HG03575 (cell line): ENCODE measurements around the gene VGLL2.

ENCODE experiments used
- ATAC-seq: cut with Tn5 transposase; IDR thresholded peaks from one replicate; pipeline ENCODE4 v1.9.1; 2021; ENCODE audit not compliant: unreplicated experiment, insufficient number of reproducible peaks, low FRiP score; ENCODE audit errors: extremely low read depth

VGLL2 gene

DNA sequence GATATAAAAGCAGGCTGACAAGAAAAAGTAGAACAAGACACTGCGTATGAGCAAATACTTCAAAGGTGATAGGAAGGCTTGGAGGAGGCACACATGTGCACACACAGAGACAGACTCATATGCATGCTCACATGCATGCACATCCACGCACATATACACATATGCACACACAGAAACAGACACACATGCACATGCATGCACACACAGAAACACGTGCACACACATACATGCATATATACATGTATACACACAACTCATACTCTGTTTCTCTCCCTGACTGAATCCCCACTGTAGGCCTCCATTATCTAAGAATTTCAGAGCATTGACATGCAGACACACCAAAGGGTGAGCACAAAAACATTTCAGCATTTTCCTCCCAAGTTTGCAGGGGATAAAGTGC lies 43.7 kb downstream of the VGLL2 start:
- no peak for ATAC-seq

GRCh38 chr6:117309611-117310010 lies 44.3 kb downstream of the VGLL2 start:
- no peak for ATAC-seq

DNA sequence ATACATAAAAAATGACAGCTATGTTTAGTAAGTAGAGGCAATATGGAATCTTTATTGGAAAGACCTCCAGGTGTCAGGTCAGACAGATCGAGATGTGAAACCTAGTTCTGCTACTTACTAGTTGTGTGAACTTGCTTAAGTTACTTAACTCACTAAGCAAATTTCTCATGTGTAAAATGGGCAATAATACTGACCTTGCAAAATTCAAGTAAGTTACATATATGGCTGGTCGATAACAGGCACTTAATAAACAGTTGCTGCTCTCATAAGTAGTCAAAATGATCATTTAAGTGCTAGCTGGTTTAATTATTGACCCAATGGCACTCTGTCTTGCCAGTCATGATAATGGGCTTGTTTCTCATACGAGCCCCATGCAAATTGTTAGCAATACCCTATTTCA lies 46.0 kb downstream of the VGLL2 start:
- no peak for ATAC-seq

DNA sequence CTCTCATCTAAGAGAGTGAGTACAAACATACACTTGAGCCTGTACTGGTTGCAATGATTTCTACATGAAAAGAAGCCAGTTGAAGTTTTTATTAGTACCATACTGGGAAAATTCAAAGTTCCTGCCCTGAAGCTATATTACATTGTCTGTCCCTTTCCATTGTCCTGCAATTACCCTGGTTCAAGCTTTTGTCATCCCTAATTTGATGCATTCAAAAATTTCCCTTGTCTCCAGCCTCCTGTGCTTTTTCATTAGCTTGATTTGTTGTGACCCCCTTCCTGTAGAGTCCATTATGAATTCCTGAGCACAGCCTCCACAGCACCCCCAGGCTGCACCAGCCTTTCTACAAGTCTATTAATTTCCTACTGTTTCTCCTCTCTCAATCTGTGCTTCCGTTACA lies 46.4 kb downstream of the VGLL2 start:
- ATAC-seq: no peak

GRCh38 chr6:117317261-117317660 lies 51.9 kb downstream of the VGLL2 start:
- ATAC-seq: no peak
